OCI-LY7 (cell line): ENCODE measurements around the gene CABP2.

Source experiments
- EZH2phosphoT487 ChIP-seq: fragments of 200-600 bp; sonication (generic); IDR thresholded peaks from 2 replicates; pipeline ENCODE4 v1.6.1; 2018; ENCODE audit warnings: low read depth, borderline replicate concordance, mild to moderate bottlenecking, mixed run types, antibody characterized with exemption, low read length, moderate library complexity, mixed read lengths
- TF ChIP-seq, protein P1 (sequence below): fragments of 200-600 bp; sonication (generic); conservative IDR thresholded peaks from 2 replicates; pipeline ENCODE4 v1.5.1; 2014; ENCODE audit warnings: mild to moderate bottlenecking, antibody characterized with exemption, low read length, moderate library complexity, mixed read lengths

DNA sequence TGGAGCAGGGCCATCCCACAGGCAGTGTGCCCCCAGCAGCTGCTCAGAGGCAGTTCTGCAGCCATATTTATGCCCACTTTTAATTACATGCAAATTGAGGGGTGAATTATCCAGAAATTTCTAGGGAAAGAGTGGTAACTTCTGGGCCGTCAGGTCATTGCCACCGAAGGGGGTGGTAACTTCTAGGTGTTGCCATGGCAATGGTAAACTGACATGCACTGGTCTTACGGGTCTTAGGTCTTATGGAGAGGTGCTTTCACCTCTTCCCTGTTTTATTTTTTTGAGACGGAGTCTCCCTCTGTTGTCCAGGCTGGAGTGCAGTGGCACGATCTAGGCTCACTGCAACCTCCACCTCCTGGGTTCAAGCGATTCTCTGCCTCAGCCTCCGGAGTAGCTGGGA, 50.4 kb downstream of the CABP2 start:
- TF ChIP-seq, protein P1, sequence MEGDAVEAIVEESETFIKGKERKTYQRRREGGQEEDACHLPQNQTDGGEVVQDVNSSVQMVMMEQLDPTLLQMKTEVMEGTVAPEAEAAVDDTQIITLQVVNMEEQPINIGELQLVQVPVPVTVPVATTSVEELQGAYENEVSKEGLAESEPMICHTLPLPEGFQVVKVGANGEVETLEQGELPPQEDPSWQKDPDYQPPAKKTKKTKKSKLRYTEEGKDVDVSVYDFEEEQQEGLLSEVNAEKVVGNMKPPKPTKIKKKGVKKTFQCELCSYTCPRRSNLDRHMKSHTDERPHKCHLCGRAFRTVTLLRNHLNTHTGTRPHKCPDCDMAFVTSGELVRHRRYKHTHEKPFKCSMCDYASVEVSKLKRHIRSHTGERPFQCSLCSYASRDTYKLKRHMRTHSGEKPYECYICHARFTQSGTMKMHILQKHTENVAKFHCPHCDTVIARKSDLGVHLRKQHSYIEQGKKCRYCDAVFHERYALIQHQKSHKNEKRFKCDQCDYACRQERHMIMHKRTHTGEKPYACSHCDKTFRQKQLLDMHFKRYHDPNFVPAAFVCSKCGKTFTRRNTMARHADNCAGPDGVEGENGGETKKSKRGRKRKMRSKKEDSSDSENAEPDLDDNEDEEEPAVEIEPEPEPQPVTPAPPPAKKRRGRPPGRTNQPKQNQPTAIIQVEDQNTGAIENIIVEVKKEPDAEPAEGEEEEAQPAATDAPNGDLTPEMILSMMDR: no peak
- TF ChIP-seq EZH2phosphoT487: no peak
